Stimulated activated CD8-positive, alpha-beta memory T cell treated with anti-CD3 and anti-CD28 coated beads, Interleukin-4, amount 100 ng/mL, for 48 hours (primary cell): ENCODE measurements around the gene SNED1.
"Not testable (repeated sequence)": the region's sequence is repeated elsewhere in the genome, so short reads cannot be mapped to it uniquely, and the experiment has no call there.

Experiments
- DNase-seq: peaks from one replicate; pipeline ENCODE4 v3.0.0-alpha.2; 2020

SNED1 gene

DNA sequence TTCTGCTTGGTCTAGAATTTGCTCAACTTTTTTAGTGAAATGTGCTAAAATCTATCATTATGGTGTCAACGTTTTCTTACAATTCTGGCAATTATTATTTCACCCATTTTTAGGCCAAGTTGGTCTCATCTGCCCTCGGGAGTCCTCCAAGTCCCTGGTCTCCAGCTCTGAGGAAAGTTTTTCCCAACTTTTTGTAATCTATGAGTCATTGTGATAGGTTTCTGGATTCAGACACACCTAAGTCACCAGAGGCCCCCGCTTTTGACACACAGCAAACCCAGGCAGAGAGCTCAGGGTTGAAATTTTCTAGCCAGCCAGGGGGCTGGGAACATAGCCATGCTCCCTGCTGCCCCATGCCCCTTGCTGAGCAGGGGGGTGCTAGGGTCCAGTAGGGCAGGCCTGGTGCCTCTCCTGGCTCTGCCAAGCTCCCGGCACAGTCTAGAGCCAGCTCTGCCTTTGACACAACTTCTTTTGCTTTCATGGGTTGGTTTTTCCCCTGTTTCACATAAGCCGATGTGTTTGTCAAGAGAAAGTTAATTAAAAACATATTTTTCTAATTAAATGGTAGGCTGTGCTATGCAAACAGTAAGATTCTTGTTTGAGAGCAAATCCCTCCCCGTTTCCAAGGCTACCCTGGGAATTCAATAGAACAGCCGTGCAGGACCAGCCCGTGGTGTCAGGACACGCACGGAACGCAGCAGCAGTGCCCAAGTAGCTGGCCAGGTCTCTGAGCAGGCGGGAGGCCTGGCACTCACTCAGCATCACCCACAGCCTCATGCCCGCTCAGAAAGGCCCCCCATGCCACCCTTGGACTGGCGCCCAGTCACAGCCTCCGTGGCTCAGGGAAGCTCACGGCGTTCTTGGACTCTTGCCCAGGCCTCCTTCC is 25.5 kb upstream of the SNED1 start:
- DNase-seq = no peak

GRCh38 chr2:240974771-240975572 is 23.4 kb upstream of the SNED1 start:
- no peak for DNase-seq

DNA sequence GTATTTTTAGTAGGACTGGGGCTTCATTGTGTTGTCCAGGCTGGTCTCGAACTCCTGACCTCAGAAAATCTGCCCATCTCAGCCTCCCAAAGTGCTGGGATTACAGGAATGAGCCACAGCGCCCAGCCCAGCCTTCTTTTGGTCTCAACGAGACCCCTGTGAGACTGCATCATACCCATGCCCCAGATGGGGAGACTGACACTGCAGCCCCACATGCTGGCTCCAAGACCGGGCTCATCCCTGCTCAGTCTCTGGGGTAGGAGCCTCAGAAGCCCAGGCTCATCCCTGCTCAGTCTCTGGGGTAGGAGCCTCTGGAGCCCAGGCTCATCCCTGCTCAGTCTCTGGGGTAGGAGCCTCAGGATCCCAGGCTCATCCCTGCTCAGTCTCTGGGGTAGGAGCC is 22.5 kb upstream of the SNED1 start:
- DNase-seq = not testable (repeated sequence)

DNA sequence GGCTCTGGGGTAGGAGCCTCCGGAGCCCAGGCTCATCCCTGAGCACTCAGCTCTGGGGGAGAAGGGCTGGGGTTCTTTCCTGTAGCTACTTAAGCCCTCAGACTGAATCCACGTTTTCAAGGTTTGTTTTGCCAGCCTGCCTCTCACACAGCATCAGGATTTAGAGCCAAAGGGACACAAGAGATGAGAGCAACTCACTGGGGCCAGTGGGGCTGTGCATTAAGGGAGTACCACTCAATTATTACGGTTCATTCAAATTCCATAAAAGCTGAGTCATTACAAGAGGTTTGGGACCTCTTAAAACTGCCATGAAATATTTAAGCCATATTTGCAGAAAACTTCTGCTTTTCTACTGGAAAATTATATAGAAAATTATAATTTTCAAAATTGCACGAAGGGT is 17.1 kb upstream of the SNED1 start:
- no peak for DNase-seq

GRCh38 chr2:240981871-240982800 is 16.3 kb upstream of the SNED1 start:
- no peak for DNase-seq

- DNase-seq = no peak
These were observed 15.6 kb upstream of the SNED1 start for GRCh38 chr2:240982821-240983281.

GRCh38 chr2:240983361-240983995 is 14.9 kb upstream of the SNED1 start:
- DNase-seq = peak; percentile 64

- DNase-seq = no peak
These were observed 14.4 kb upstream of the SNED1 start for GRCh38 chr2:240983996-240984498.

DNA sequence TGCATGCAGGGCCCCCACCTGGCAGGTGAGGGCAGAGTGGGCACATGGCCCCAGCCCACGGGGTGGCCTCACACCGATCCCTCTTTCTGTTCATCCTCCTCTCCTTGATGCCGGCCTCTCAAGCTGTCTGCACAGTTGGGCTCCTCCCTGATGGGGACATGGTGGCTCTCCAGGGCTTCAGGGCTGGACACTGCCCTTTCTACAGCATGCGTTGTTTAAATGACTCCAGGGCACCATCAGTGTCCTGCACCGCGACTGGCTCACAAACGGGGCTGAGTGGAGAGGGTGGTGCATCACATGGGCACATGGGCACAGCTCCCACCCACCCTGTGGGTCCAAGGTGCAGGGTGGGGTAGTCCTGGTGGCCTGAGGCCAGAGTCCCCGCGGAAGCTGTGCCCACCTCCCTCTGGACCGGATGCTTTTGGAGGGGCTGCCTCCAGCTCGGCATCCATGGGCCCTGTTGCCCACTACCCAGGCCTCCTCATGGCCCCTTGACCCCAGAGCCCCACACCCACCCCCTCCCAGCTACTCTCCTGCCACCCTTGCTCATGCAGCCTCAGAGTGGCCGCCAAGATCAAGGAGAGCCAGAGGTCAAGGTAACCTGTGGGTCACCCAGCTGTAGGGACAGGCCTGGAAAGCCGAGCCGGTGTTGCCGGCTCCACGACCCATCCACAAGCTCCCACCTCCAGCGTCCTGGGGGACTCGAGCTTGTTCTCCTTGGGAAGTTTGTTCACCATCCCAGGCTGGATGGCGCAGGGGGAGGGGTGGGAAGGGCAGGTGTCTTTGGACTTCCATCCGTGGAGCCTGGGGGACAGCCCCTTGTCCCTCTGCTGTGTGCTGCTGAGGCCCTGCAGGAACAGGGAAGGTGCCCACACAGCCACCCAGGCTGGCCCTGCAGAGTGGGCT is 12.3 kb upstream of the SNED1 start:
- DNase-seq = no peak

- DNase-seq = no peak
These were observed 11.5 kb upstream of the SNED1 start for GRCh38 chr2:240986787-240987411.

DNA sequence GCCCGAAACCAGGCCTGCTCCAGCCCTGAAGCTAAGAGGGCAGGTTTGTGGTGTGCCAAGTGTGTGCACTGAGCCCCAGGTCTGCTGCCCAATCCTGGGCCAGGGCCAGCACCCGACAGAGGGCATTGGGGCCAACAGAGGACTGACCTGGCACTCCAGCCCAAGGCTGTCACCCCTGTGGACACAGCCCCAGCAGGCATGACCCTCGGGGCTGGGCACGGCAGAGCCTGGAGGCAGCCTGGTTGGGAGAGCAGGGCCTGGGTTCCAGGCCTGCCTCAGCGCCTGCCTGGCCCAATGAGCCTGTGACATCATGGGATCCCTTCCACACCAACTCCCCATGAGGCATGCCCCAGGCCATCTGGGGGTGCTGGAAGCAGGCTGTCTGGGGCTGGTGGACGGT is 10.8 kb upstream of the SNED1 start:
- DNase-seq = no peak

GRCh38 chr2:240988146-240988545 is 10.3 kb upstream of the SNED1 start:
- DNase-seq = no peak

DNA sequence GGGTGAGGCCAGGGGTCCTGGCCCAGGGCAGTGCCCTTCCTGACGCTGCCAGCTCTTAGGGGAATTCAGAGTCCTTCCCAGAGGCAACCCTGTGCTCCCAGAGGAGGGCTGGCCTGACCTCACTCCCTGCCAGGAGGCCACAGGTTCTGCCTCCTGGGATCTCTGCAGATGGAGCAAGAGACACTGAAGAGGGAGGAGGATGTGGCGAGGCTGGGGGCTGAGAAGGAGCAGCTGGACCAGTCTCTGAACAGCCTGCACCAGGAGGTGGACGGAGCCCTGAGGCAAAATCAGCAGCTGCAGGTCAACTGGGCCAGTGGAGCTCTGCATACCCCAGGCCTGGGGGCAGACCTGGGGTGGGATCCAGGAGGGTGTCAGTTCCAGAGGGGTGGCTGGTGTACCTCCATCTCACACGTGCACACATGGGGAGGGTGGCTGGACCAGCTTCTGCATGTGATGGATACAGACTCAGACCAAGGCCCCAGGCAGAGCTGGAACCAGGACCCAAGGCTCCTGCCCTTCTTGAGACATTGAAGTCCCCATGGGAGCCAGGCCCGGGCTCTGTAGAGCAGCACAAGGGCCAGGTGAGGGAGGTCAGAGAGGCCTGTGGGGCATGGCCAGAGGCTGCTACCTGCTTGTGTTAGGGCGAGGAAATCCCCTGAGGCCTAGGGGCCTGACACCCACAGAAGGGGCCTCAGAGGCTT is 9.7 kb upstream of the SNED1 start:
- DNase-seq = no peak

DNA sequence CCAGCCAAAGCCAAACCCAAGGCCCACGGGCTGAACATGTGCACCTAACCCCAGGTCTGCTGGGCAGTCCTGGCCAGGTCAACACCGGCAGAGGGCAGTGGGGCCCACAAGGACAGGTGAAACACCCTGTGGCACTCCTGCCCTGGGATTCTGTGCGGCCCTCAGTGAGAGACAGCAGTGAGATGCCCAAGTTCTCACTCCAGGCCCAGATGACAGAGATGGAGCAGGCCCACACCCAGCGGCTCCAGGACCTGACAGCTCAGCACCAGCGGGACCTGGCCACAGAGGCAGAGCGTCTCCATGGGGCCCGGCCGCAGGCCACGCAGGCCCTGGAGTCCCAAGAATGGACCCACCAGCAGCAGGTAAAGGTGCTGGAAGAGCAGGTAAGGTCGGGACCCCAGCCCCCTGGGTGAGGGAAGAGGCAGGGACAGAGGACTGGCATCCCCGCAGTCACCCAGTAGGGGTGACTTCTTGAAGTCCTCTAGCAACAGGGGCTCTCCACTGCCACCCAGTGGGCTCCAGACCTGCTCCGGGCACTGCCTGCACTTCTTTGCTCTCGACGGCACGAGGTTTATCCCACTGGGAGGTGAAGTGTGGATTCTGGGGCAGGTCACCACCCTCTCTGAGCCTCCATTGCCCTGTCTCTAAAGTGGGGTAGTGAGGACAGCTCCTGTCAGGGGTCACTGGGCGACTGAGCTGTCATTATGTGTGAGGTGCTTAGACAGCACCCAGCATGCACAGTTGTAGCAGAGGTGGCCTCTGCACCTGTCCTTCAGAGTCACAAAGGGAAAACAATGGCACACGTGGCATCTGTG is 8.8 kb upstream of the SNED1 start:
- DNase-seq = no peak

DNA sequence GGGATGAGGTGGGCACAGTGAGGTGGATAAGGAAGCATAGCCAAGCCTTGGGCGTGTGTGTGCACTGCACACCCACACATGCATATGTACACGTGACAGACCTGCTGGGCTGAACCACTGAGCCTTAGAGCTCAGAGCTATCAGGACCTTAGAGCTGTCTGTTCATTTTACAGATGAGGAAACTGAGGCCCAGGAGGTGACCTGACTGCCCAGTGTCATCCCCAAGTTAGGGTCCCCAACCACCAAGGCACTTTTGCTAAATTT is 8.2 kb upstream of the SNED1 start:
- DNase-seq = no peak

DNA sequence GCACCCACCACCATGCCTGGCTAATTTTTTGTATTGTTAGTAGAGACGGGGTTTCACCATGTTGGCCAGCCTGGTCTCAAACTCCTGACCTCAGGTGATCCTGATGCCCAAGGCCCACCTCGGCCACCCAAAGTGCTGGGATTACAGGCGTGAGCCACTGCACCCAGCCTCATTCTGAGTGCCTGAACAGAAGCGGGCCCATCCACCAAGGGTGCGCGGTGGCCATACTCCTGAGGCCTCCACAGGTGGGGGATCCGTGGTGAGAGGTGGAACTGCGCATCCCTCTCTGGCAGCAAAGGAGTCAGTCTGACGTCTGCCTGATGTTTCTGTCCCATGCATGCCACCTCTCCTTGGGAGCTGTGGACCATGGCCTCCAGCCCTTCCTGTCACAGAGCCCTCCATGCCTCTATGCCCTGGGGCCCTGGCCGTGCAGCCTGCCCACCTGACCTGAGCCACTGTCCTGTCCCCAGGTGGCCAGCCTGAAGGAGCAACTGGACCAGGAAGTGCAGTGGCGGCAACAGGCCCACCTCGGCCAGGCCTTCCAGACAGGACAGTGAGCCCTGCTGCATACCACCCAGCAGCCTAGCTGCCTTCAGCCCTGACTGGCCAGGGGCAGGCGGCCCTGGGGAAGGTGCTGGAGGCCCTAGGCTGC is 7.6 kb upstream of the SNED1 start:
- no peak for DNase-seq

- no peak for DNase-seq
These were observed 6.8 kb upstream of the SNED1 start for GRCh38 chr2:240991378-240992263.
